HG03097 (cell line): ENCODE measurements around the gene PRSS38.

Source experiments
- ATAC-seq: cut with Tn5 transposase; IDR thresholded peaks from one replicate; pipeline ENCODE4 v1.9.1; 2021; ENCODE audit not compliant: unreplicated experiment, low FRiP score

PRSS38 gene

GRCh38 chr1:227778401-227778947 is 37.0 kb upstream of the PRSS38 start:
- no peak for ATAC-seq

GRCh38 chr1:227779021-227779441 is 36.4 kb upstream of the PRSS38 start:
- ATAC-seq: no peak

GRCh38 chr1:227779685-227780084 is 35.8 kb upstream of the PRSS38 start:
- no peak for ATAC-seq

- ATAC-seq: no peak
Measured at GRCh38 chr1:227780101-227781044, 35.1 kb upstream of the PRSS38 start.

- ATAC-seq: no peak
Measured at GRCh38 chr1:227781314-227781930, 34.1 kb upstream of the PRSS38 start.

- ATAC-seq: no peak
Measured at GRCh38 chr1:227782226-227782625, 33.2 kb upstream of the PRSS38 start.

- ATAC-seq: no peak
Measured at GRCh38 chr1:227785094-227785804, 30.2 kb upstream of the PRSS38 start.

- ATAC-seq: no peak
Measured at GRCh38 chr1:227785805-227786671, 29.4 kb upstream of the PRSS38 start.

GRCh38 chr1:227786673-227787512 is 28.6 kb upstream of the PRSS38 start:
- no peak for ATAC-seq

- peak; percentile 92 for ATAC-seq
Measured at GRCh38 chr1:227787513-227788270, 27.8 kb upstream of the PRSS38 start.

- ATAC-seq: peak; percentile 40
Measured at GRCh38 chr1:227788271-227789083, 27.0 kb upstream of the PRSS38 start.

- no peak for ATAC-seq
Measured at GRCh38 chr1:227789084-227790033, 26.1 kb upstream of the PRSS38 start.

- no peak for ATAC-seq
Measured at GRCh38 chr1:227790034-227790400, 25.5 kb upstream of the PRSS38 start.

- no peak for ATAC-seq
Measured at GRCh38 chr1:227790868-227791267, 24.6 kb upstream of the PRSS38 start.

GRCh38 chr1:227791425-227792143 is 23.9 kb upstream of the PRSS38 start:
- no peak for ATAC-seq
